NCI-H774 (cell line): ENCODE measurements around the gene RGS6.

Experiments used
- DNase-seq: peaks from one replicate; lab custom pipeline; 2025; lab: John Stamatoyannopoulos, UW

The RGS6 gene

DNA sequence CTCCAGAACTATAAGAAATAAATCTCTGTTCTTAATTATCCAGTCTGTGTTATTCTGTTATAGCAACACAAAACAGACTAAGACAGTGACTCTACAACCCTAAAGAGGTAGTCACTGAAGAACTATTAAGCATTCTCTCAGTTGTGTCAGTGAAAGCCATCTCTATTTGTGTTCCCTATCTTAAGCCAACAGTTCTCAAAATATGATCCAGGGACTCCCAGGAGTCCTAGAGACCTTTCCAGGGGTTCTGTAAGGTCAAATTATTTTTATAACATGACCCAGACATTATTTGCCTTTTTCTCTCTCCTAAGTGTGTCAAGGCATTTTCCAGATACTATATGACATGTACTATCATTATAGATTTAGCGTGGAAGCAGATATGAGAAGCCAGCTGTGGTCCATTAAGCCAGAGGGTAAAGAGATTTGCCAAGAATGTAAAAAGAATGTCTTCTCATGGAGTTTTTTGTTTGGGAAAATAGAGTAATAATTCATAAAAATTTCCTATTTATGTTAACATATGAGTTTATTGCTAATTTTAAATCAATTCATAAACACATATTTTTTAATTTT, 315.8 kb downstream of the RGS6 start:
- no peak for DNase-seq

DNA sequence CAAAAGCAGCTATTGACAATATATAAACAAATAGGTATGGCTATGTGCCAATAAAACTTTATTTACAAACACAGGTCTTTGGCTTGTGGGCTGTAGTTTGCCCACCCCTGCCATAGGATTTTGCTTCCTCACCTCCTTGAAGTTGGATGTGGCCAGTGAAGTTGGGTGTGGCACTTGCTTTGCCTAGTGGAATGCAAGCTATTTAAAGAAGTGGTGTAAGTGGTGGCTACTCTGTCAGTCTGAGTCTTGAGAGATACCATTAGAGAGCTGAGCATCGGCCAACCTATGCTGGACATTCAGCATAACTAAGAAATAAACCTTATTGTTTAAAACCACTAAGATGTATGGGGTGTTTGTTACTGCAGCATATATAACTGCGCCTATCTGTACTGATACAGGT, 321.3 kb downstream of the RGS6 start:
- no peak for DNase-seq

- DNase-seq, result no peak
Measured at GRCh38 chr14:72254202-72254936, 322.1 kb downstream of the RGS6 start.

GRCh38 chr14:72254937-72255472, 322.8 kb downstream of the RGS6 start:
- DNase-seq, result no peak

DNA sequence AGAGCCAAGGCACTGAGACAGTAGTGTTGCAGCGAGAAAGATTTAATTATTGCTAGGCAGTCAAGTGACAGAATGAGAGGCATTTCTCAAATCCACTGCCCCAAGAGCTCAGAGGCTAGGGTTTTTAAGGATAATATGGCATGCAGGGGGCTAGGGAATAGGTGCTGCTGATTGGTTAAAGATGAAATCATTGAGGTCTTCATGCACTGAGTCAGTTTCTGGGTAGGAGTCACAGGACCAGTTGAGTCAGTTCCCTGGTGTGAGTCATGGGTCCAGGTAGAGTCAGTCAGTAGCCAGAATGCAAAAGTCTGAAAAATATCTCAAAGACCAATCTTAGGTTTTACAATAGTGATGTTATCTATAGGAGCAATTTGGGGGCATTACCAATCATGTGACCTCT, 323.8 kb downstream of the RGS6 start:
- no peak for DNase-seq

DNA sequence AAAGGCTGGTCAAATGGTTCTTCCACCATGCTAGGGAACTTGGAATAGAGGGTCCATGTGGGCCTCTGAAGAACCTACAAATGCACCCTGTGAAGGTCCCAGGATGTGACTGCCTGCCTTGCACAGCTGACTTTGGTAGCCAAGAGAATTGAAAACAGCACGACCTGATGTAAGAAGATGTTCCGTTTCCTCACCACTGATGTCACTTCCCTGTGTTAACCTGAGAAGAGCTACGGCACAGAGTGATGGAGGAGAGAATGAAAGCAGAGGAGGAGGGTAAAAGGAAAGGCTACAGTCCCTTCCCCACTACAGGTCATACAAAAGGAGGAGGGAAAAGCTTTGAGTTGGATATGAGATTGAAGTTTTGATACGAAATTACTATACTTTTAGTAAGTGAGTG, 328.8 kb downstream of the RGS6 start:
- no peak for DNase-seq

DNA sequence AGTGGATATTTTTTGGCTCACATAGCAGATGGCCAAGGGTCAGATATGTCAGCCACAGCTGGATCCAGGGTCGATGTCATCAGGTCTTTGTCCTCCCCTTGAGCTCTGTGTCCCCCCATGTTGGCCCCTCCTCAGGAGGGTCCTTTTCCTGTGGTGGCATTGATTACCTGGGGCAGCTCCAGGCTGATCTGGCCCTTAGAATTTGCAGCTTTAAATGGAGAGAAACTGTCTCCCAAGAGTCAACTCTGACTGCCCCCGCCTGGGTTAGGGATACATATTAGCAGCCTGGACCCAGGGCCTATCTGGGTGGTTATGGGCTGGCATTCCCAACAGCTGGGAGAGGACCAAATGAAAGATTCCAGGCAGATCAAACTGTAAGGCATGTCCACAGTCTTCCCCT, 330.5 kb downstream of the RGS6 start:
- DNase-seq, result no peak

DNA sequence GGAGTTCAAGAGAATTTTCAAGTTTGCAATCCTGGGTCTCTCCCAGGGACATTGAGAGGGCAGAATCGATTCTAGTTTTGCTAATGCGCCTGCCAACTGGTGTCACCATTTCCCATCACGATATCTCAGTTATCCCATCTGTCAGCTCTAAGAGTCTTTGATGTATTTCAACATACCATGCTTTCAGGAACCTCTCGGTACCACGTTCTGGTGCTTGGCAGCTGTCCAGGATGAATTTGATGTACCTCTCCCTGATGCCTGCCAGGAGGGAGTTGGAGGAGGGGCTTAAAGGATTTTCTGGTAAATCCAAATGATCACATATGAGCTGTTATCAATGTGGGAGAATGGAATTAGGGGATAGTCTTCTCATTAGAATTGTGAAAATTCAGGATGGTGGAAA, 332.5 kb downstream of the RGS6 start:
- no peak for DNase-seq

GRCh38 chr14:72270147-72270727, 338.0 kb downstream of the RGS6 start:
- DNase-seq, result no peak

DNA sequence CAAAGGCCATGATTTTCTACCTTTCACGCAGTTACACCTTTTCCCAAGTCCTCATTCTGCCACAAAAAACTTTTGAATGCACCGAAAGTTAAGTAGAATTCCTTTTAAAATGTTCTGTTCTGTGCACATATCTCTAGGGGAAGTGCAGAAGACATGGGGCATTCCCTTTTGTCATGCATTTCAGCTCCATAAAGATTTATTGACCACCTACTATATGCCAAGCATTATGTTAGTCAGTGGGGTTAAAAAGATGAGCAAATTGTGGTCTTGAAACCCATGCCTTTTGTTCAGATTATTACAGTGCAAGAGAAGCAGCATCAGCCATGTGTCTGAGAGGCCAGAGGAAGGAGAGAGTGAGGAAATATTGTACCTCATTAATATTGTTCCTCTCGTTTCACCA, 338.5 kb downstream of the RGS6 start:
- DNase-seq, result no peak

GRCh38 chr14:72275242-72275641, 343.0 kb downstream of the RGS6 start:
- DNase-seq, result no peak

DNA sequence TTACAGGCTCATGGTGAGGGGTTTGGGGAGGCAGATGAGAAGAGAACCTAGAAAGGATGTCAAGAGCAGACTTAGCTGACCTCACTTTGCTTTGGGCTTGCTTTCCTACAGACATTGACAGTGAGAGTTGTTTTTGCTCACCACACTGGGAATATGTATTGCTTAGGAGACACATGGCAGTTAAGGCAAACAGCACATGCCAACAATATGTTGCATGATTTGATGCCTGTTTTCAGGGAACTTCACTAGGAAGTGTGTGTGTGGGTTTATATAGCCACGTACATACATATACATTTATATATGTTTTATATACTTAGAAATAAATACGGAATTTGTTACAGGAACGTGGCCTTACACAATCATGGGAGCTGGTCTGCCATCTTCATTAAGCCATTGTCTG, 346.1 kb downstream of the RGS6 start:
- no peak for DNase-seq

DNA sequence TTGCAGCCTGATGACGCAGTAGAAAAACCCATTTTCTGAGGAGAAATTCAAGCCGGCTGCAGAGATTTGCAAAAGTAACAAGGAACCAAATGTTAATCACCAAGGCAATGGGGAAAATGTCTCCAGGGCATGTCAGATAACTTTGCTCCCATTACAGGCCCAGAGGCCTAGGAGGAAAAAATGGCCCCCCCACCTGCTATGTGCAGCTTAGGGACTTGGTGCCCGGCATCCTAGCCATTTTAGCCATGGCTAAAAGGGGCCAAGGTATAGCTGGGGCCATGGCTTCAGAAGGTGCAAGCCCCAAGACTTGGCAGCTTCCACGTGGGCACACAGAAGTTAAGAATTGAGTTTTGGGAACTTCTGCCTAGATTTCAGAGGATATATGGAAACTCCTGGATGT, 351.9 kb downstream of the RGS6 start:
- no peak for DNase-seq

GRCh38 chr14:72290241-72290640, 358.0 kb downstream of the RGS6 start:
- DNase-seq, result no peak

DNA sequence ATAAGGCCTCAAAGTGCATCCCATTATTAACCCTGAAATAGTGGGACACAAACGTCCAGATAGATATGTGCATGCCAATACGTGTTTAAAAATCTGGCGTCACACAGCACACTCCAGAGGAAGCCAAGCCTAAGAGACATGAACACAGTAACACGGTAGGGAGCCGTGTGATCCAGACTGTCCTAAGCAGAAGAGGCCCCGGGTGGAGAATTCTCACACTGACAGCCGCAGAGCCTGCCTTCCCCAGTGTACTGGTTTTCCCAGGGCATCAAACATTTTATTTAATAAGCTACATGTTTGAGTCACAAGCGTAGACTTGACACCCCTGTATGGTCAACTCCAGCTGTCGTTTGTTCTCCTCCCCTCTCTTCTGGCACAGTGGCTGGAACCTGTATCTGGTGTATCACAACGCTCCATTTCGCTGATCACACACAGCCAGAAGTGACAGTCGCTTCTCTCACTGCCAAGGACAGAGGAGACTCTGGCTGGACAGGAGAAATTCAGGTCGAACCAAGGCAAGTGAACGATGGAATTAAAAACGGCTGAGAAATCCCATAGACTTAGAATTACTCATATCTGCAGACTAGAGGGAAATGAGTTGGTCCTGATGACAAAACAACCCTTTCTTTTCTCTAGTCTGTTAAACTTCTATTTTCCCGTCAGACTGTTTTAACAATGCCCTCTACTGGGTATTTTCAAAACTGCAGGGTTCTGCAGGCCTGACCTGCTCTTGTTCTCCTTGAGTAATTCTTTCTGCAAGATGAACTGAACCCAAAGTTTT, 359.9 kb downstream of the RGS6 start:
- DNase-seq, result no peak

DNA sequence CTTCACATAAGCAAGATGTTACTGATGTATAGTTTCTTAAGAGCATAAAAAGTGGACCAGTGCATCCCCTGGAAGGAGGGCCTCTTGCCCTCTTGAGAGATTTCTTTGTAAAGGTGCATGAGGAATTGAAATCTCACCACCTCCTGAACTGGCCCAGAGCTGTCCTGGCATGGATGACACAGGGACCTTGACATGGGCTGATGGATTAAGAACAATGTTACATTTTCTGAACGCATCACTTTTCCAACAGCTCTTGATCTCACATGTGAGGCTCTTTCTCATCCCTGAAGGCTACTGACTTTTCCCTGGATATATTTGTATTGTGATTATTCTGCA, 360.4 kb downstream of the RGS6 start:
- no peak for DNase-seq

- no peak for DNase-seq
Measured at GRCh38 chr14:72301352-72301751, 369.1 kb downstream of the RGS6 start.

DNA sequence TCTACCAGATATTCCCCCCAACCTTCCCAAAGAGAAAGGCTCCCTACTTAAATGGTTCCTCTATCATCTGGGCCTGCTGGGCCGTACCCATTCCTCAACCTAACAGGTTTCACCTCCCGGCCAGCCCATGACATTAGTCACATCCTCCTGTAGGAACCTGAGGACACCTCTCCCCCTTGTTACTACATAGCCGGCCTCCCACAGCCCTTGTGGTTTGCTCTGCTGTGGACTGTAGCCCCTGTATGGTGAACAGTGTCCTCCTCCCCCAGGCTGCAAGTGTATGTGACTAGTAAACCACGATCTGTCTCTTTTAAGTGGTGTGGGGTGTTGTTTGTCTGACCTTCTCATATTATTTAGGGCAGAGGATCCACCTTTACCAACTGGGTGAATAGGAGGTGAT, 371.7 kb downstream of the RGS6 start:
- DNase-seq, result no peak

- DNase-seq, result no peak
Measured at GRCh38 chr14:72305561-72305960, 373.3 kb downstream of the RGS6 start.

- no peak for DNase-seq
Measured at GRCh38 chr14:72308967-72309485, 376.8 kb downstream of the RGS6 start.

DNA sequence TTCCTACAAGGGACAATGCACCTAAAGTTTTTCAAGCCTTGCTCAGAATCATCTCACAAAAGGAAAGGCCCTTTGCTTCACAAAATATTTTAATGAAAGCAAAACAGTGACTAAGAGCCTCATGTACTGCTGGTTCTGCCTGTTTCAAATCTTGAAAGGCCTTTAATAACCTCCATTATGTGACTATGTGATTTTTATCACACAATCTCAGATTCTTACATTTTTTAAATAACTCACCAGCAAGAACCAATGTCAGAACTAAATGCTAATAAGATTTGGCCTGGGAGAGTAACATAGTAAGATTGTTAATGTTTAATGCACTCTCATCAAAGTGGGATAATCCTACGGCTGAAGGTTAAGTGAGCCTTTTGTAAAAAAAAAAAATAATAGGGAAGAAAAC, 378.9 kb downstream of the RGS6 start:
- no peak for DNase-seq

- DNase-seq, result no peak
Measured at GRCh38 chr14:72311516-72311915, 379.3 kb downstream of the RGS6 start.
